GM12878 (cell line): ENCODE results near the gene KCNMB3. TPM values are rescaled to one million over a fixed set of nuclear protein-coding genes. Genes with fewer than 3 reads are reported as not detected.

Experiments
- ATAC-seq: fragments of 200-7000 bp; cut with Tn5 transposase; 3 replicates; pipeline ENCODE4 v1.9.1; 2020; ENCODE audit warnings: mild to moderate bottlenecking, moderate library complexity
- BruUV-seq: library from RNA; stranded (reverse); fragments of 400-500 nt; replicated peaks from 2 replicates; lab custom pipeline; 2021; lab: Mats Ljungman, UMichigan
- CTCF ChIA-PET: fragments of 300-600 bp; sonication (Branson Sonifier 250); formaldehyde crosslinking; extraction: SDS; loops from one replicate; lab custom pipeline; 2021; ENCODE audit warnings: inconsistent platforms; lab: Yijun Ruan, JAX
- POLR2A ChIA-PET: fragments of 350-600 bp; formaldehyde crosslinking; extraction: SDS; loops from one replicate; lab custom pipeline; 2021; ENCODE audit warnings: inconsistent platforms; lab: Charles Lee
- RAD21 ChIA-PET: fragments of 300-600 bp; sonication (Branson Sonifier 250); formaldehyde crosslinking; loops from one replicate; lab custom pipeline; 2023; ENCODE audit warnings: antibody characterized with exemption; ENCODE audit not compliant: unreplicated experiment; lab: Charles Lee
- SMC1A ChIA-PET: fragments of 300-600 bp; sonication (Branson Sonifier 250); formaldehyde crosslinking; loops from one replicate; lab custom pipeline; 2023; ENCODE audit not compliant: unreplicated experiment, uncharacterized antibody; lab: Charles Lee
- DNase-seq: peaks from one replicate; pipeline ENCODE4 v3.0.0-alpha.2; 2011; ENCODE audit warnings: low read depth, low spot score
- FAIRE-seq: peaks from 3 replicates; lab custom pipeline; 2011; peaks lifted over from hg19 to GRCh38; lab: Jason Lieb, UNC
- H2AFZ ChIP-seq: 2 replicates; pipeline ENCODE4 v1.6.0; 2011; ENCODE audit warnings: low read depth, low read length, control low read depth; ENCODE audit not compliant: control insufficient read depth
- H3K27ac ChIP-seq: 2 replicates; pipeline ENCODE4 v1.5.1; 2011; ENCODE audit warnings: control low read depth; ENCODE audit not compliant: control insufficient read depth, insufficient read depth
- H3K27me3 ChIP-seq, 2 experiments: replicated peaks in 1 of 2; 2 replicates each; pipeline versions ENCODE4 v1.6.0 to v1.6.1; 2011; ENCODE audit warnings: low read length in 1 of 2; ENCODE audit not compliant: control insufficient read depth in 2 of 2, insufficient read depth in 2 of 2
- H3K36me3 ChIP-seq, 2 experiments: 2 replicates each; pipeline ENCODE4 v1.5.1; 2011; ENCODE audit warnings: low read length in 1 of 2; ENCODE audit not compliant: control insufficient read depth in 2 of 2, insufficient read depth in 2 of 2
- H3K4me1 ChIP-seq: 2 replicates; pipeline ENCODE4 v1.6.1; 2011; ENCODE audit warnings: mild to moderate bottlenecking, low read length, moderate library complexity, mixed read lengths; ENCODE audit not compliant: control insufficient read depth, insufficient read depth
- H3K4me2 ChIP-seq: 2 replicates; pipeline ENCODE4 v1.6.0; 2011; ENCODE audit warnings: control low read depth; ENCODE audit not compliant: control insufficient read depth, insufficient read depth
- H3K4me3 ChIP-seq: fragments of 200-600 bp; sonication (generic); 2 replicates; pipeline ENCODE4 v1.5.1; 2016
- H3K79me2 ChIP-seq: 2 replicates; pipeline ENCODE4 v1.6.0; 2011; ENCODE audit warnings: low read length; ENCODE audit not compliant: control insufficient read depth, insufficient read depth
- H3K9ac ChIP-seq: 2 replicates; pipeline ENCODE4 v1.8.0; 2011; ENCODE audit warnings: low read length, control low read depth, mixed read lengths; ENCODE audit not compliant: control insufficient read depth, insufficient read depth
- H3K9me3 ChIP-seq: replicated peaks from 3 replicates; pipeline ENCODE4 v1.5.1; 2011; ENCODE audit warnings: mild to moderate bottlenecking, low read length; ENCODE audit not compliant: control insufficient read depth, insufficient read depth
- H4K20me1 ChIP-seq: 2 replicates; pipeline ENCODE4 v1.6.0; 2011; ENCODE audit not compliant: control insufficient read depth, insufficient read depth
- ATF7 ChIP-seq: fragments of 450-650 bp; IDR thresholded peaks from 2 replicates; pipeline ENCODE4 v1.6.1; 2016; ENCODE audit warnings: low read depth, mild to moderate bottlenecking
- CBFB ChIP-seq: IDR thresholded peaks from 2 replicates; pipeline ENCODE4 v1.6.1; 2016; ENCODE audit warnings: antibody characterized with exemption, low read depth
- CBX3 ChIP-seq: fragments of 200-600 bp; sonication (generic); IDR thresholded peaks from 2 replicates; pipeline ENCODE4 v1.6.1; 2016; ENCODE audit warnings: low read depth, borderline replicate concordance
- EP300 ChIP-seq, 2 experiments: fragments of 150-350 bp in 1 of 2; IDR thresholded peaks; 2 replicates each; pipeline ENCODE4 v1.6.1; 2011 to 2012; ENCODE audit warnings: low read depth in 2 of 2, low read length in 2 of 2, borderline replicate concordance in 1 of 2, improper control_type of control experiment in 1 of 2, inconsistent platforms in 1 of 2; ENCODE audit not compliant: control insufficient read depth in 1 of 2
- GABPA ChIP-seq: IDR thresholded peaks from 2 replicates; pipeline ENCODE4 v1.6.1; 2014; ENCODE audit warnings: antibody characterized with exemption, low read depth, mild to moderate bottlenecking, inconsistent platforms
- HDAC2 ChIP-seq: fragments of 200-600 bp; sonication (generic); IDR thresholded peaks from 2 replicates; pipeline ENCODE4 v1.6.1; 2017
- KAT2A ChIP-seq: conservative IDR thresholded peaks from 2 replicates; pipeline ENCODE4 v1.6.1; 2011; ENCODE audit warnings: low read depth, low read length; ENCODE audit not compliant: control insufficient read depth
- NBN ChIP-seq: fragments of 450-650 bp; IDR thresholded peaks from 2 replicates; pipeline ENCODE4 v1.6.1; 2016
- NR2C2 ChIP-seq: IDR thresholded peaks from 2 replicates; pipeline ENCODE4 v1.6.1; 2011; ENCODE audit warnings: borderline replicate concordance, low read depth; ENCODE audit not compliant: control insufficient read depth, insufficient read length
- POLR2A ChIP-seq: IDR thresholded peaks from 2 replicates; pipeline ENCODE4 v1.6.1; 2011; ENCODE audit warnings: low read depth, mild to moderate bottlenecking, low read length
- POU2F2 ChIP-seq: IDR thresholded peaks from 3 replicates; pipeline ENCODE4 v1.6.1; 2011; ENCODE audit warnings: low read depth, mild to moderate bottlenecking, low read length, borderline replicate concordance
- SMAD1 ChIP-seq: fragments of 450-650 bp; IDR thresholded peaks from 2 replicates; pipeline ENCODE4 v1.6.1; 2018; ENCODE audit warnings: mild to moderate bottlenecking, low read depth; ENCODE audit not compliant: partially characterized antibody
- SUPT20H ChIP-seq: IDR thresholded peaks from 2 replicates; pipeline ENCODE4 v1.6.1; 2011; ENCODE audit warnings: low read depth, mild to moderate bottlenecking, low read length, moderate library complexity, borderline replicate concordance; ENCODE audit not compliant: control insufficient read depth
- ZNF217 ChIP-seq: fragments of 450-650 bp; IDR thresholded peaks from 2 replicates; pipeline ENCODE4 v1.6.1; 2017; ENCODE audit warnings: antibody characterized with exemption, mild to moderate bottlenecking
- ZNF274 ChIP-seq: IDR thresholded peaks from one replicate; pipeline ENCODE4 v1.8.0; 2011; ENCODE audit not compliant: insufficient read length, insufficient read depth
- ZNF384 ChIP-seq: IDR thresholded peaks from 2 replicates; pipeline ENCODE4 v1.6.1; 2012; ENCODE audit warnings: low read depth, mild to moderate bottlenecking, low read length, improper control_type of control experiment, borderline replicate concordance
- WGBS: methylation state at CpG from one replicate; pipeline ENCODE4 v1.1.6; 2016; ENCODE audit warnings: low lambda C conversion rate; ENCODE audit not compliant: insufficient replicate concordance, insufficient coverage; ENCODE audit errors: missing lambda C conversion rate; 5-methylcytosine and 5-hydroxymethylcytosine counted together
- in situ Hi-C: fragments of 300-500 bp; cut with MboI; formaldehyde crosslinking; loops from 9 replicates; pipeline ENCODE4 v1.14.3; 2018; ENCODE audit warnings: mixed read lengths
- intact Hi-C: fragments of 100-400 bp; cut with micrococcal nuclease; formaldehyde crosslinking; loops from one replicate; pipeline ENCODE4 v1.14.2; 2022; ENCODE audit not compliant: unreplicated experiment
- polyA plus RNA-seq, 11 experiments: library from polyadenylated mRNA; depleted of rRNA in 4 of 11; unstranded in 6 of 11; stranded (reverse) in 5 of 11; fragments of >200 nt; fragmentation: Nextera tagmentation in 4 of 11; fragmentation: Illumina TruSeq in 1 of 11; extraction: Ambion mirVana in 4 of 11; extraction: Trizol in 1 of 11; gene quantifications; 1 replicate in 1 of 11; 2 replicates in 10 of 11; pipeline versions ENCODE4 v1.2.1 to v1.2.3, GENCODE V29; 2011 to 2016; ENCODE audit warnings: inconsistent platforms in 2 of 11, missing spikeins in 2 of 11, low read depth in 1 of 11
- total RNA-seq, 4 experiments: library from RNA; depleted of rRNA in 3 of 4; stranded (reverse); fragments of >200 nt in 3 of 4; fragmentation: Illumina TruSeq in 1 of 4; extraction: Trizol in 1 of 4; gene quantifications; 2 replicates each; pipeline versions ENCODE4 v1.2.1 to v1.2.3, GENCODE V29; 2013 to 2021
- TF ChIP-seq, protein P1 (sequence below): fragments of 450-650 bp; IDR thresholded peaks from 2 replicates; pipeline ENCODE4 v1.6.1; 2017; ENCODE audit warnings: mild to moderate bottlenecking, moderate library complexity
- TF ChIP-seq, protein P2 (sequence below): IDR thresholded peaks from 2 replicates; pipeline ENCODE4 v1.6.1; 2012; ENCODE audit warnings: low read depth, low read length, improper control_type of control experiment
- TF ChIP-seq, protein P3 (sequence below): fragments of 450-650 bp; formaldehyde crosslinking; IDR thresholded peaks from 2 replicates; pipeline ENCODE4 v1.4.0; 2022; ENCODE audit warnings: mild to moderate bottlenecking, moderate library complexity

KCNMB3 gene
- total and polyA plus RNA-seq, 10 of the 15 experiments (the other 5 are each of a cell fraction or from before 2014, with no cell fraction given): 0.20 to 4.6 (median 2.2) TPM

DNA sequence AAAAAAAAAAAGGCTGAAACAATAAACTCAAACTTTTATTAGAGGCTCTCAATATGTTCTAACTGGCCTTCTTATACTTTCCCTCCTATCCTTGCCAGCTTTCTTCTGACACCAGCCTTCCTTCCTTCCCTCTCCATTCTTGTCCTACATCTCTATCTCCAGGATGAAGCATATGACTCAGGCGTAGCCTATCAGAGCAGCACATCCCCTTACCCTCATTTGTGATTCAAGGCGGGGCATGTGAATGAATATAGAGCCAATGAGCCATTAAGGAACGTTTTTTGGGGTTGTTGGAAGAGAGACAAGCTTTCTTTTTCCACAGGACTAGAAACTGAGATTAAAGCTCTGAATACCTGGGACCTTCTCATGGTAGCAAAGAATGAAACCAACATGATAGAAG, 25.1 kb upstream of the KCNMB3 start:
- H3K36me3 ChIP-seq: no peaks in the 10 kb centered on the region
- 30% methylated on average over 3 of the region's 3 CpGs for WGBS
- RAD21 ChIA-PET: no interaction called here
- no peaks in the 10 kb centered on the region for H3K27me3 ChIP-seq
- FAIRE-seq: no peak
- no peak for DNase-seq
- no peak for ATAC-seq
- H3K9me3 ChIP-seq: no peaks in the 10 kb centered on the region
- H4K20me1 ChIP-seq: no peaks in the 10 kb centered on the region
- intact Hi-C loops: no loop called here
- no peak overlapping the region for H3K9ac ChIP-seq
- no peak overlapping the region for H3K4me2 ChIP-seq
- POLR2A ChIA-PET: interaction anchor here (0.6 to 0.7 kb wide), 2 partner anchors 63 to 88 kb away, joined by 3 to 4 read pairs; no protein-coding TSS in a partner anchor
- no peak overlapping the region for H3K4me3 ChIP-seq
- no peaks in the 10 kb centered on the region for H3K79me2 ChIP-seq
- H3K27ac ChIP-seq: no peak overlapping the region
- SMC1A ChIA-PET: interaction anchor here (0.7 to 2.2 kb wide), 5 partner anchors 10 to 260 kb away, joined by 3 to 6 read pairs (median 3); no protein-coding TSS in a partner anchor
- in situ Hi-C loops: no loop called here
- BruUV-seq: no TSS peak
- CTCF ChIA-PET: interaction anchor here (1.0 kb wide), 1 partner anchor 23 kb away, joined by 5 read pairs; no protein-coding TSS in a partner anchor
- no peak overlapping the region for H2AFZ ChIP-seq
- H3K4me1 ChIP-seq: no peaks in the 10 kb centered on the region
- TF ChIP-seq SUPT20H (no peak), EP300 (IDR thresholded peaks at IDR 0.05; ENCODE audit: borderline replicate concordance in 1 of 2, control insufficient read depth in 1 of 2, low read depth in 2 of 2, low read length in 2 of 2) (no peak), GABPA (no peak), ATF7 (no peak), CBFB (no peak), HDAC2 (no peak), SMAD1 (no peak), ZNF217 (no peak), CBX3 (no peak), KAT2A (no peak), ZNF274 (no peak), ZNF384 (no peak), POLR2A (no peak), NR2C2 (no peak), NBN (no peak), POU2F2 (no peak)
- TF ChIP-seq, protein P1, sequence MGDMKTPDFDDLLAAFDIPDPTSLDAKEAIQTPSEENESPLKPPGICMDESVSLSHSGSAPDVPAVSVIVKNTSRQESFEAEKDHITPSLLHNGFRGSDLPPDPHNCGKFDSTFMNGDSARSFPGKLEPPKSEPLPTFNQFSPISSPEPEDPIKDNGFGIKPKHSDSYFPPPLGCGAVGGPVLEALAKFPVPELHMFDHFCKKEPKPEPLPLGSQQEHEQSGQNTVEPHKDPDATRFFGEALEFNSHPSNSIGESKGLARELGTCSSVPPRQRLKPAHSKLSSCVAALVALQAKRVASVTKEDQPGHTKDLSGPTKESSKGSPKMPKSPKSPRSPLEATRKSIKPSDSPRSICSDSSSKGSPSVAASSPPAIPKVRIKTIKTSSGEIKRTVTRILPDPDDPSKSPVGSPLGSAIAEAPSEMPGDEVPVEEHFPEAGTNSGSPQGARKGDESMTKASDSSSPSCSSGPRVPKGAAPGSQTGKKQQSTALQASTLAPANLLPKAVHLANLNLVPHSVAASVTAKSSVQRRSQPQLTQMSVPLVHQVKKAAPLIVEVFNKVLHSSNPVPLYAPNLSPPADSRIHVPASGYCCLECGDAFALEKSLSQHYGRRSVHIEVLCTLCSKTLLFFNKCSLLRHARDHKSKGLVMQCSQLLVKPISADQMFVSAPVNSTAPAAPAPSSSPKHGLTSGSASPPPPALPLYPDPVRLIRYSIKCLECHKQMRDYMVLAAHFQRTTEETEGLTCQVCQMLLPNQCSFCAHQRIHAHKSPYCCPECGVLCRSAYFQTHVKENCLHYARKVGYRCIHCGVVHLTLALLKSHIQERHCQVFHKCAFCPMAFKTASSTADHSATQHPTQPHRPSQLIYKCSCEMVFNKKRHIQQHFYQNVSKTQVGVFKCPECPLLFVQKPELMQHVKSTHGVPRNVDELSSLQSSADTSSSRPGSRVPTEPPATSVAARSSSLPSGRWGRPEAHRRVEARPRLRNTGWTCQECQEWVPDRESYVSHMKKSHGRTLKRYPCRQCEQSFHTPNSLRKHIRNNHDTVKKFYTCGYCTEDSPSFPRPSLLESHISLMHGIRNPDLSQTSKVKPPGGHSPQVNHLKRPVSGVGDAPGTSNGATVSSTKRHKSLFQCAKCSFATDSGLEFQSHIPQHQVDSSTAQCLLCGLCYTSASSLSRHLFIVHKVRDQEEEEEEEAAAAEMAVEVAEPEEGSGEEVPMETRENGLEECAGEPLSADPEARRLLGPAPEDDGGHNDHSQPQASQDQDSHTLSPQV: no peak
- TF ChIP-seq, protein P2, sequence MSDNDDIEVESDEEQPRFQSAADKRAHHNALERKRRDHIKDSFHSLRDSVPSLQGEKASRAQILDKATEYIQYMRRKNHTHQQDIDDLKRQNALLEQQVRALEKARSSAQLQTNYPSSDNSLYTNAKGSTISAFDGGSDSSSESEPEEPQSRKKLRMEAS: no peak
- TF ChIP-seq, protein P3, sequence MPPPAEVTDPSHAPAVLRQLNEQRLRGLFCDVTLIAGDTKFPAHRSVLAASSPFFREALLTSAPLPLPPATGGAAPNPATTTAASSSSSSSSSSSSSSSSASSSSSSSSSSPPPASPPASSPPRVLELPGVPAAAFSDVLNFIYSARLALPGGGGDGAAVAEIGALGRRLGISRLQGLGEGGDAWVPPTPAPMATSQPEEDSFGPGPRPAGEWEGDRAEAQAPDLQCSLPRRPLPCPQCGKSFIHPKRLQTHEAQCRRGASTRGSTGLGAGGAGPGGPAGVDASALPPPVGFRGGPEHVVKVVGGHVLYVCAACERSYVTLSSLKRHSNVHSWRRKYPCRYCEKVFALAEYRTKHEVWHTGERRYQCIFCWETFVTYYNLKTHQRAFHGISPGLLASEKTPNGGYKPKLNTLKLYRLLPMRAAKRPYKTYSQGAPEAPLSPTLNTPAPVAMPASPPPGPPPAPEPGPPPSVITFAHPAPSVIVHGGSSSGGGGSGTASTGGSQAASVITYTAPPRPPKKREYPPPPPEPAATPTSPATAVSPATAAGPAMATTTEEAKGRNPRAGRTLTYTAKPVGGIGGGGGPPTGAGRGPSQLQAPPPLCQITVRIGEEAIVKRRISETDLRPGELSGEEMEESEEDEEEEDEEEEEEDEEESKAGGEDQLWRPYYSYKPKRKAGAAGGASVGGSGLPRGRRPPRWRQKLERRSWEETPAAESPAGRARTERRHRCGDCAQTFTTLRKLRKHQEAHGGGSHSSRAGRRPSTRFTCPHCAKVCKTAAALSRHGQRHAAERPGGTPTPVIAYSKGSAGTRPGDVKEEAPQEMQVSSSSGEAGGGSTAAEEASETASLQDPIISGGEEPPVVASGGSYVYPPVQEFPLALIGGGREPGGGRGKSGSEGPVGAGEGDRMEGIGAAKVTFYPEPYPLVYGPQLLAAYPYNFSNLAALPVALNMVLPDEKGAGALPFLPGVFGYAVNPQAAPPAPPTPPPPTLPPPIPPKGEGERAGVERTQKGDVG (CRISPR knock-in tag): no peak
